RWPE1 (cell line): ENCODE data around the gene SLC7A6OS.
A peak's percentile ranks its signal among the peaks of the same experiment; 100 is the strongest.

Source experiments
- CTCF ChIA-PET: fragments of 350-600 bp; sonication (Branson Sonifier 250); formaldehyde crosslinking; extraction: SDS; loops from one replicate; lab custom pipeline; 2021; lab: Yijun Ruan, JAX
- POLR2A ChIA-PET: fragments of 400-600 bp; formaldehyde crosslinking; extraction: SDS; loops from one replicate; lab custom pipeline; 2020; ENCODE audit warnings: antibody characterized with exemption; ENCODE audit not compliant: low non-redundant PET; lab: Yijun Ruan, JAX
- DNase-seq: peaks from one replicate; pipeline ENCODE4 v3.0.0; 2012; ENCODE audit warnings: low spot score
- H3K27ac ChIP-seq: fragments of 450-650 bp; 2 replicates; pipeline ENCODE4 v1.5.1; 2017
- CTCF ChIP-seq: fragments of 450-650 bp; conservative IDR thresholded peaks from 2 replicates; pipeline ENCODE4 v1.5.1; 2017; ENCODE audit warnings: low read depth, mild to moderate bottlenecking

SLC7A6OS gene

GRCh38 chr16:68310774-68311511 is at the start of gene SLC7A6OS, which contains the start of gene PRMT7:
TSS of gene SLC7A6OS (minus strand) at chr16:68310946. CDS start at chr16:68310926, 20 bp downstream.
TSS of gene PRMT7 (plus strand) at chr16:68311019. CDS start at chr16:68315980, 4,961 bp downstream.
- TF ChIP-seq CTCF = no peak
- ChIA-PET POLR2A (interaction anchor here (0.6 to 1.2 kb wide), 5 partner anchors 12 to 74 kb away, joined by 3 to 9 read pairs (median 4); no protein-coding TSS in a partner anchor), CTCF (interaction anchor here (0.6 to 1.2 kb wide), 5 partner anchors 10 to 173 kb away, joined by 3 to 5 read pairs (median 3); no protein-coding TSS in a partner anchor)
- DNase-seq = peak; percentile 97
- peak within 1 kb of the TSS; percentile 82 for H3K27ac ChIP-seq

GRCh38 chr16:68359398-68360191 is 48.8 kb upstream of the SLC7A6OS start:
- ChIA-PET POLR2A (no interaction called here), CTCF (interaction anchor here (0.6 to 0.9 kb wide), 2 partner anchors 31 to 384 kb away, joined by 3 read pairs; no protein-coding TSS in a partner anchor)
- peak overlapping the region; percentile 37 for H3K27ac ChIP-seq
- no peak for DNase-seq
- TF ChIP-seq CTCF = no peak

GRCh38 chr16:68358951-68359350 is 48.2 kb upstream of the SLC7A6OS start:
- TF ChIP-seq CTCF = no peak
- no peak for DNase-seq
- H3K27ac ChIP-seq = no peak overlapping the region; the same call in 1 of the 2 replicates
- ChIA-PET CTCF (interaction anchor here (0.9 kb wide), 1 partner anchor 30 kb away, joined by 3 read pairs; no protein-coding TSS in a partner anchor), POLR2A (no interaction called here)

- TF ChIP-seq CTCF = no peak
- peak overlapping the region; percentile 16; the same call in 1 of the 2 replicates for H3K27ac ChIP-seq
- CTCF ChIA-PET = no interaction called here
- no peak for DNase-seq
- POLR2A ChIA-PET = no interaction called here
These were observed 47.2 kb upstream of the SLC7A6OS start for GRCh38 chr16:68357923-68358322.

GRCh38 chr16:68357521-68357922 is 46.8 kb upstream of the SLC7A6OS start:
- ChIA-PET POLR2A (no interaction called here), CTCF (no interaction called here)
- H3K27ac ChIP-seq = peak overlapping the region; percentile 16; the same call in 1 of the 2 replicates
- TF ChIP-seq CTCF = no peak
- no peak for DNase-seq

- no peak for TF ChIP-seq CTCF
- POLR2A ChIA-PET = no interaction called here
- 0 out of 2 replicates have a peak overlapping the region, but pooled peaks have one; percentile 16 for H3K27ac ChIP-seq
- DNase-seq = no peak
- CTCF ChIA-PET = no interaction called here
These were observed 46.2 kb upstream of the SLC7A6OS start for GRCh38 chr16:68356919-68357286.
